ENCODE results near the gene GRIN2D.
"Not testable (repeated sequence)": the region's sequence is repeated elsewhere in the genome, so short reads cannot be mapped to it uniquely, and the experiment has no call there.

Gene GRIN2D

GRCh38 chr19:48367855-48368254 is 25.6 kb upstream of the GRIN2D start:
- TF ChIP-seq CTCF (IDR thresholded peaks at IDR 0.05; ENCODE audit: unreplicated experiment in 3 of 3), result no peak
- H3K4me3 Mint-ChIP-seq, result no peak overlapping the region

GRCh38 chr19:48368936-48369335 is 24.5 kb upstream of the GRIN2D start:
- Mint-ChIP-seq H3K4me1 (peaks cover 18% of the 10 kb centered on the region), H3K27me3 (ENCODE audit: low read depth) (peaks cover 4% of the 10 kb centered on the region), H3K27ac (peak overlapping the region; percentile 64 to 78 (median 67)), H3K9me3 (no peaks in the 10 kb centered on the region), H3K4me3 (no peak overlapping the region), H3K36me3 (ENCODE audit: low read depth) (no peaks in the 10 kb centered on the region)
- TF ChIP-seq CTCF (IDR thresholded peaks at IDR 0.05; ENCODE audit: unreplicated experiment in 3 of 3), result no peak

More at GRCh38 chr19:48367855-48368254, 25.6 kb upstream of the GRIN2D start:
- H3K36me3 Mint-ChIP-seq (ENCODE audit: low read depth), result no peaks in the 10 kb centered on the region
- H3K4me1 Mint-ChIP-seq, result peaks cover 18% of the 10 kb centered on the region
- no peaks in the 10 kb centered on the region for H3K9me3 Mint-ChIP-seq
- H3K27me3 Mint-ChIP-seq (ENCODE audit: low read depth), result peaks cover 4% of the 10 kb centered on the region
- H3K27ac Mint-ChIP-seq, result peak overlapping the region; percentile 26 to 67 (median 59)

- Mint-ChIP-seq H3K4me3 (no peak overlapping the region), H3K4me1 (peaks cover 18% of the 10 kb centered on the region), H3K9me3 (no peaks in the 10 kb centered on the region), H3K27me3 (ENCODE audit: low read depth) (peaks cover 7% of the 10 kb centered on the region), H3K36me3 (ENCODE audit: low read depth) (no peaks in the 10 kb centered on the region), H3K27ac (peak overlapping the region in 2 of 3 experiments; percentile 41 to 50)
- TF ChIP-seq CTCF (IDR thresholded peaks at IDR 0.05; ENCODE audit: unreplicated experiment in 3 of 3), result no peak
Observed at GRCh38 chr19:48370955-48371354, 22.5 kb upstream of the GRIN2D start.

- no peaks in the 10 kb centered on the region for H3K9me3 Mint-ChIP-seq
- no peak overlapping the region for H3K4me3 Mint-ChIP-seq
- H3K4me1 Mint-ChIP-seq, result peaks cover 18% of the 10 kb centered on the region
- no peaks in the 10 kb centered on the region for H3K36me3 Mint-ChIP-seq (ENCODE audit: low read depth)
- TF ChIP-seq CTCF (IDR thresholded peaks at IDR 0.05; ENCODE audit: unreplicated experiment in 3 of 3), result no peak
- peaks cover 7% of the 10 kb centered on the region for H3K27me3 Mint-ChIP-seq (ENCODE audit: low read depth)
- H3K27ac Mint-ChIP-seq, result no peak overlapping the region
Observed at GRCh38 chr19:48371367-48371766, 22.1 kb upstream of the GRIN2D start.

- H3K9me3 Mint-ChIP-seq; H3K27ac Mint-ChIP-seq; H3K4me3 Mint-ChIP-seq; H3K27me3 Mint-ChIP-seq (ENCODE audit: low read depth); H3K36me3 Mint-ChIP-seq (ENCODE audit: low read depth): not testable (repeated sequence)
- H3K4me1 Mint-ChIP-seq, result peaks cover 18% of the 10 kb centered on the region
Observed at GRCh38 chr19:48371771-48372170, 21.7 kb upstream of the GRIN2D start.

GRCh38 chr19:48372904-48373303 is 20.6 kb upstream of the GRIN2D start:
- Mint-ChIP-seq H3K4me3 (no peak overlapping the region), H3K9me3 (no peaks in the 10 kb centered on the region), H3K4me1 (peaks cover 17% of the 10 kb centered on the region)

More at GRCh38 chr19:48372904-48373303, 20.6 kb upstream of the GRIN2D start:
- Mint-ChIP-seq H3K36me3 (ENCODE audit: low read depth) (no peaks in the 10 kb centered on the region), H3K27ac (peak overlapping the region; percentile 28 to 82 (median 53)), H3K27me3 (ENCODE audit: low read depth) (peaks cover 3% of the 10 kb centered on the region)
- no peak for TF ChIP-seq CTCF (IDR thresholded peaks at IDR 0.05; ENCODE audit: unreplicated experiment in 3 of 3)

Measured in nephron (organoid).